GM13977 (cell line): ENCODE measurements around the gene MOGAT3.

Experiments
- DNase-seq: peaks from one replicate; pipeline ENCODE4 v3.0.0; 2012; ENCODE audit warnings: low spot score
- in situ Hi-C: fragments of 300-500 bp; cut with MboI; formaldehyde crosslinking; loops from one replicate; pipeline ENCODE4 v1.12.0; 2022; ENCODE audit warnings: low sequenced_read_pairs, low pct_unique_long_range_greater_than_20kb, mixed read lengths, inconsistent platforms; ENCODE audit not compliant: unreplicated experiment
- TF ChIP-seq, protein P1 (sequence below): IDR thresholded peaks from 2 replicates; pipeline ENCODE4 v1.5.1; 2012; ENCODE audit warnings: mild to moderate bottlenecking, control low read depth; ENCODE audit not compliant: insufficient read depth; ENCODE audit errors: extremely low read depth, missing control alignments

The MOGAT3 gene

DNA sequence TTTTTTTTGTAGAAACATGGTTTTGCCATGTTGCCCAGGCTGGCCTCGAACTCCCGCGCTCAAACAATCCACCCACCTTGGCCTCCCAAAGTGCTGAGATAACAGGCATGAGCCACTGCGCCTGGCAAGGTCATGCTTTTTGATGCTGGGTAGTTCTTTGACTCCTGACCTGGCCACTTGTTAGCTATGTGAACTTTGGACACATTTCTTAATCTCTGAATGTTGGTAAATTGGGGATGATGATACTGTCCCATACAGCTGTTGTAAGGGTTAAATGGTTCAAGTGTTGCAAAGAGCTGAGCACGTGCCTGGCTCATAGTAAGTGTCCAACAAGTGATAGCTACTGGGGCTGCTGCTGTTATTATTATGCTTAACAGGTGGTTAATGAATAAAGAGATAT is 19.5 kb upstream of the MOGAT3 start:
- in situ Hi-C loops, result no loop called here
- DNase-seq, result no peak

DNA sequence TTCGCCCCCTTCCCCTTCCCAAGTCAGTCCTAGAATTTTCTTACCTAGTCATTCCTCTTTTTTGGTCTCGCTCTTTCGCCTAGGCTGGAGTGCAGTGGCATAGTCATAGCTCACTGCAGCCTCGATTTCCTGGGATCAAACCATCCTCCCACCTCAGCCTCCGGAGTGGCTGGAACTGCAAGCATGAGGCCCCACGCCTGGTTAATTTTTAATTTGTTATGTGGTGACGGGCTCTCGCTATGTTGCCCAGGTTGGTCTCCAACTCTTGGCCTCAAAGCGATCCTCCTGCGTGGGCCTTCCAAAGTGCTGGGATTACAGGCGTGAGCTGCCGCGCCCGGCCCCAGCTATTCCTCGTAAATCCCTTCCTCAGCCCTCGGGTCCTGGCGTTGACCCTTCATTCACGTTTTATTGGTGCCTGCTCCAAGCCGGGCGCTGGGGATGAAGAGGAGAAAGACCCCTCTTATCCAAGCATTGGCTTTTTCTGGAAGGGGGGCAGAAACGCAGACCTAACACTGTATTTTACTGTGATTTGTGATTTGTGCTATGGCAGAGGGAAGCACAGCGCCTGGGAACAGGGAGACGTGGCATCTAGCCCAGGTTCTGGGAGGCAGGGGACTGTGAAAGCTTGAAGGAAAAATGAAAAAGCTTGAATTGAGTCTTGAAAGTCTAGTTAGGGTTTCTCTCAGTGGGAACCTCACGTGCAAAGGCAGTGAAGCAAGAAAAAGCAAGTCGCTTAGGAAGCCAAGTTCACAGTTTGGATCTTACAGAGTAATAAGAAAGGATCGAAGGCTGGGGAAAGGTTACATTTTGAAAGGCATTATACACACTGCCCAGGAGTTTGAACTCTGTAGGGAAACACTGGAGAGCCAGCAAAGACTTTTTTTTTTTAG is 17.6 kb upstream of the MOGAT3 start:
- in situ Hi-C loops, result no loop called here
- no peak for DNase-seq
- TF ChIP-seq, protein P1, sequence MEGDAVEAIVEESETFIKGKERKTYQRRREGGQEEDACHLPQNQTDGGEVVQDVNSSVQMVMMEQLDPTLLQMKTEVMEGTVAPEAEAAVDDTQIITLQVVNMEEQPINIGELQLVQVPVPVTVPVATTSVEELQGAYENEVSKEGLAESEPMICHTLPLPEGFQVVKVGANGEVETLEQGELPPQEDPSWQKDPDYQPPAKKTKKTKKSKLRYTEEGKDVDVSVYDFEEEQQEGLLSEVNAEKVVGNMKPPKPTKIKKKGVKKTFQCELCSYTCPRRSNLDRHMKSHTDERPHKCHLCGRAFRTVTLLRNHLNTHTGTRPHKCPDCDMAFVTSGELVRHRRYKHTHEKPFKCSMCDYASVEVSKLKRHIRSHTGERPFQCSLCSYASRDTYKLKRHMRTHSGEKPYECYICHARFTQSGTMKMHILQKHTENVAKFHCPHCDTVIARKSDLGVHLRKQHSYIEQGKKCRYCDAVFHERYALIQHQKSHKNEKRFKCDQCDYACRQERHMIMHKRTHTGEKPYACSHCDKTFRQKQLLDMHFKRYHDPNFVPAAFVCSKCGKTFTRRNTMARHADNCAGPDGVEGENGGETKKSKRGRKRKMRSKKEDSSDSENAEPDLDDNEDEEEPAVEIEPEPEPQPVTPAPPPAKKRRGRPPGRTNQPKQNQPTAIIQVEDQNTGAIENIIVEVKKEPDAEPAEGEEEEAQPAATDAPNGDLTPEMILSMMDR, result no peak

More for the DNA sequence above, 19.5 kb upstream of the MOGAT3 start:
- TF ChIP-seq, protein P1, result no peak

DNA sequence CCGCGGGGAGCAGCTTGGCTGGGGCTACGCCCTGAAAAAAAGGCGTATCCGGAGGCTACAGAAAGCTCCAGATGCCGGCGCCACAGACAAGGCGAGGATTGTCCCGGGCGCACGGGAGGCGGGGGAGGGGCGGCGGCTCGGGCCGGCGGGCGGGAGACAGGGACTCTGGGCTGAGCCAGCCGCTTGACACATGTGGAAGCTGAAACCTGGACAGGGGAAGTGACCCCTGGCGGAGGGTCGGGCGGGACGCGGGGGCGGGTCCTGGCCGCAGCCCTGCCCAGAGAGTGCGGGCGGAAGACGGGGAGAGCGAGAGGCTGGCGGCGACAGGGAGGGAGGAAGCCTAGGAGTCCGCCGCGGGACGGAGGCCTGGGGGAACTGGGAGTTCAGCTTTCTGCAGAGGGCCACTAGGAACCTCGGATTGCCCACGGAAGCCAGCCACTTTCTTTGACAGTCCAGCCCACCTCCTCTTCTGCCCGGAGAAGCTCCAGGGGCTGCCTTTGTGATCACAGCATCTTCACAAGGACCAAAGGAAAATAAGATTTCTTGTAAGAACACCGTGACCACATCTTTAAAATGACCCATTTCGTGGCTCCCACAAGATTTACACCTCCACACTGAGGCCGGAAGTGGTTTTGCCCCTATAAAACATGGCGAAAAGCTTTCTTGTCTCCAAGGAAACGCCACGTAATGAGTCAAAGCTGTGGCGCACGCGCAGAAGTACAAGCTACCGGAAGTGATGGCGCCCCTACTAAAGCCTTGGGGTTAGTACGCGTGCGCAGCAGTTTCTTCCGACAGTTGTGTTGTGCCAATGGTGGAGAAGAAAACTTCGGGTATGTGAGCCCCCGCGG is 16.8 kb upstream of the MOGAT3 start, which contains the start of the genes PLOD3 and ZNHIT1:
Gene PLOD3 (minus strand): TSS at position 194 of the 848 bp plus-strand sequence. CDS start 307 bp downstream, outside the sequence.
Gene ZNHIT1 (plus strand): TSS at position 778 of the 848 bp plus-strand sequence. CDS start 31 bp downstream, at position 809.
- in situ Hi-C loops, result no loop called here

DNA sequence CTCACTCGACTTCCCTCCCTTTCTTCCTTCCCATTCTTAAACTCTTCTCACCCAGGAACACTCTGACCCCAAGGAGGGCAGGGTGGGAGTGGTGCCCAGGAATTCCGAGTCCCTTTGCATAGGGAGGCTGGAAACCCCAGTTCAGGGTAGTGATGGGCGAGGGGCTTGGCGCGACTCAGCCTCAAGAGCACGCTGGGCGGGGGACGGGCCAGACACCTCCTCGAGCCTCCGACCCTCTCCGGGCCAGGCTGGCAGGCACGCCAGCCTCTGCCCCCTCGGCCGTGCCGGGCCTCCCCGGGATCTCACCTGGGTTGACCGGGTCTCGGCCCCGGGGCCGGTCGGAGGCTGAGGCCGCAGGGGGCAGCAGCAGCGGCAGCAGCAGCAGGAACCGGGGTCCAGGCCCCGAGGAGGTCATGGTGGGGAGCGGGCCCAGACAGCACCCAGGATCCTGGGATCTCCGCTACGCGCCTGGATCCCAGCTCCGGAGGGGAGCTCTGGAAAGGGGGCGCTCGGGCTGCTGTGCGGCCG is 16.1 kb upstream of the MOGAT3 start:
- DNase-seq, result no peak
- in situ Hi-C loops, result no loop called here
- TF ChIP-seq, protein P1, result peak; percentile 12

More for the DNA sequence above, 16.8 kb upstream of the MOGAT3 start, which contains the start of the genes PLOD3 and ZNHIT1:
- TF ChIP-seq, protein P1, result no peak
- DNase-seq, result peak; percentile 100

DNA sequence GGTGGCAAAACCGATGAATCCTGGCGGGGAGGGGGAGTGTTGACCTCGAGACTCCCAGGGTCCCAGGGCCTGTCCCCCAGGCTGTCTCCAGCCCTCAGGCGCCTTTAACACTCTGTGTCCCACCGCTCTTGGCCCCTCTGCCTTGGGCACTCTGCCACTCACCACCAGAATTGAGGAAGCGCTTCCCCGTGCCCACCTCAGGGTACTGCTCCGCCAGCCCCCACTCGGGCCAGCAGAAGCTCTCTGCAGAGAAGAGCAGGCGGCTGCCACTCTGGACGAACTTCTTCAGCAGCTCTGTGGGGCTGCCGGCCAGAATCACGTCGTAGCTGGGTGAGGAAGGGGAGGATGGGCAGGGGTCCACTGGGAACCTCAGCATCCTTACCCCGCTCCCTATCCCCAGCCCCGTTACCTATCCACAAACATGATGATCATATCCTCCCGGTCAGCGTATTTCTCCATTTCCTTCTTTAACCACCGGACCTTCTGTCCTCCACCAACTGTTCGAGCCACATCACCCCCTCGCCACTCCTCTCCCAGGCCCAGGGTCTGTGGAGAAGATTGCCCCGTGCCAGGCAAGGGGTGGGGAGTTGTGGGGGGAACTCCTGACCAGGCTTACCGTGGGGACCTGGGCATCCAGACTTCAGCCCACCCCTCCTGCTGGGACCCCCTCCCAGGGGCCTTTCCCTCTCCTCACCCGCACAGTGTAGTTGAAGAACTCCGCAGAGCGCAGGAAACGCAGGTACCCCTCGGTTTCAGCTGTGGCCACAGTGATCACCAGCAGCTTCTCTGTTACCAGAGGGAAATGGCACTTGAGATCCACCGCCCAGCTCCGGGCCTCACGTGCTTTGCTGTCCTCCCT is 15.4 kb upstream of the MOGAT3 start:
- no peak for DNase-seq
- TF ChIP-seq, protein P1, result no peak
- in situ Hi-C loops, result no loop called here
